GM19324 (cell line): Measurements from ENCODE around the gene HPS4.
A peak's percentile ranks its signal among the peaks of the same experiment; 100 is the strongest.
"Not testable (repeated sequence)": the region's sequence is repeated elsewhere in the genome, so short reads cannot be mapped to it uniquely, and the experiment has no call there.

ENCODE experiments used
- ATAC-seq: cut with Tn5 transposase; IDR thresholded peaks from one replicate; pipeline ENCODE4 v1.9.1; 2021; ENCODE audit warnings: mild to moderate bottlenecking, moderate library complexity; ENCODE audit not compliant: unreplicated experiment, low FRiP score

HPS4 gene

GRCh38 chr22:26483439-26484359 lies at the start of gene HPS4, which contains the start of gene SRRD:
HPS4 (minus strand) TSS chr22:26483783; CDS start chr22:26481762, 2,021 bp downstream.
SRRD (plus strand) TSS chr22:26483877; CDS start chr22:26483891, 14 bp downstream.
- ATAC-seq: peak; percentile 82

DNA sequence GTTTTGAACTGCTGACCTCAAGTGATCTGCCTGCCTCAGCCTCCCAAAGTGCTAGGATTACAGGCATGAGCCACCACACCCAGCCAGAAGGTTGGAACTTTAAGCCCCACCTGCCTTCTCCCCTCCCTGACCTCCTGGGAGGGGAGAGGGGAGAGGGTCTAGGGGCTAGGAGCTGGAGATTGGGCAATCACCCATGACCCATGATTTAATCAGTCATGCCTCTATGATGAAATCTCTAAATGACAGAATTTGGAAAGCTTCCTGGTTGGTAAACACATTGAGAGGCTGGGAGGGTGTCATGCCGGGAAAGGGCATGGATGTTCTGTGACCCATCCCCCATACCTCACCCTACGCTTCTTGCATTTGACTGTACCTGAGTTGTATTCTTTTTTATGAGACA lies 45.8 kb upstream of the HPS4 start:
- ATAC-seq: no peak

GRCh38 chr22:26528518-26528917 lies 44.9 kb upstream of the HPS4 start:
- ATAC-seq: not testable (repeated sequence)

- ATAC-seq: no peak
Measured at GRCh38 chr22:26527574-26528465, 44.2 kb upstream of the HPS4 start.

- no peak for ATAC-seq
Measured at GRCh38 chr22:26527167-26527566, 43.6 kb upstream of the HPS4 start.

DNA sequence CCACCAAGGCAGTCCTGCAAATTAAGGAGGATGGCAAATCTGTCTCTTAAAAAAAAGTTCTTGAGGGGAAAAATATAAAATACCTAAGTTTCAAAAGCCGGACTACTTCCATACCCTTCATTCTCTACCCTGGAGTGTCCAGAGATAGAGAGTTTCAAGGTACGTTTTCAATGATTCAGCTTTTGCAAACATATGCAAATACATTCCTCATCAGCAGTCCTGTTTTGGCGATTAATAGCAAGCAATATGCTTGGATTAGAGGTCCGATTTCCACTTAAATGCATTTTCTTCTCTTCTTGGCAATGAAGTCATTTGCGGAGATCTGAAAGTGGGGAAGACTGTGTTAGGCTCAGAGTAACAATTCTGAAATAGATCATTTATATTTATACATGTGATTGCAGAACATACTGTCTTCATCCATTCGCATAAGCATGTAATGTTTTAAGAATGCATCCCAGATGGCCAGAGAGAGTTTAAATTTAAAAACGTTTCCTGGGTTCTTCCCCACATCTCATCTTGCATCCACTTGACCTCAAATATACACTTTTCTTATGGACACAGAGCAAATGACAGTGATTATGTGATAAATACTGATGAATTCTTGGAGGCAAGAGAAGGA lies 42.5 kb upstream of the HPS4 start:
- no peak for ATAC-seq

- no peak for ATAC-seq
Measured at GRCh38 chr22:26524870-26525269, 41.3 kb upstream of the HPS4 start.

GRCh38 chr22:26522592-26522991 lies 39.0 kb upstream of the HPS4 start:
- no peak for ATAC-seq

GRCh38 chr22:26522012-26522411 lies 38.4 kb upstream of the HPS4 start:
- ATAC-seq: no peak

GRCh38 chr22:26517429-26517828 lies 33.8 kb upstream of the HPS4 start:
- ATAC-seq: no peak

DNA sequence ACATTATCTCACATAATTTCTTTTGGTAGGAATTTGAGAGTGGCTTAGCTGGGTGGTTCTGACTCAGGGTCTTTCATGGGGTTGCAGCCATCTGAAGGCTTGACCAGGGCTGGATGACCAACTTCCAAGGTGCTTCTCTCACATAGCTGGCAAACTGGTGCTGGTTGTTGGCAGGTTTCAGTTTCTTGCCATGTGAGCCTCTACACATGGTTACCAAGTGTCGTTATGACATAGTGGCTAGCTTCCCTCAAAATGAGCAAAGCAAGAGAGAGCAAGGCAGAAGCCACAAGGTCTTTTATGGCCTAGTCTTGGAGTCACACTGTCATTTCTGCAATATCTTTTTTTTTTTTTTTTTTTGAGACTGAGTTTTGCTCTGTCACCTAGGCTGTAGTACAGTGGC lies 32.9 kb upstream of the HPS4 start:
- ATAC-seq: no peak

DNA sequence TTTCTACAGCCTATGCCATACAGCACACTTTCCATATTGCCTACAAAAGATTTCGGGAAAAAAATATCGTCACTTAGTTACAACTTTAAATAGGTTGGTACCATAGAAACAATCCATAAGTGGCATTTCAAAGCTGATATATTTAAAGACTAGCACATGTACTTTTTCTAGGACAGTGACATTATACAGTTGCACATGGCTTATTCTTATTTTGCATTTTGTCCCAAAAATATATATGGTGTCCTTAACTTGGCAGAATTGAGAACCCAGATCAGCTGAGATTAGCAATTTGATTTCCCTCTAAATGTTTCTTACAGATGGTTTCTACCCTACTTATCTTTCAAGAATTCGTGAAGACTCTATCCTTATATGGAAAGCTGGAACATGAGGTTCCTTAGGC lies 32.3 kb upstream of the HPS4 start:
- no peak for ATAC-seq

DNA sequence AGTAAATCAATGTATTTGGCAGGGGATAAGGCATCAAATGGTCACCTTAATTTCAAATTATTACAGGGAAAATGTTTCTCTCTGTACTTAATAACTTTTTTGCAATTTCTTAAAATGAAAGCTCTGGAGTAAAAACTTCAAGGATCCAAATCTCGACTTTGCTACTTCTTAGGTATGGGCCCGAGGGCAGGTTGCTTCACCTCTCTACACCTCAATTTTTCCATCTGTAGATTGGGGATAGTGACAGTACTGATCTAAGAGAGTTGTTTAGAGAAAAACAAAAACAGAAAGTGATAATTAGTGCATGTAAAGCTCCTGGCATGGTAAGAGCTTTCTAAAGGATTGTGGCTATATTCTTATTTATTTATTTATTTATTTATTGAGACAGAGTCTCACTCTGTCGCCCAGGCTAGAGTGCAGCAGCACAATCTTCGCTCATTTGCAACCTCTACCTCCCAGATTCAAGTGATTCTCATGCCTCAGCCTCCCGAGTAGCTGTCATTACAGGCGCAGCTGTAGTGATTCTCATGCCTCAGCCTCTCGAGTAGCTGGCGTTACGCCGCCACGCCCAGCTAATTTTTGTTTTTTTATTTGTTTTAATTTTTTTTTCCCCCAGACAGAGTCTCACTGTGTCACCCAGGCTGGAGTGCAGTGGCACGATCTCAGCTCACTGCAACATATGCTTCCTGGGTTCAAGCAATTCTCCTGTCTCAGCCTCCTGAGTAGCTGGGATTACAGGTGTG lies 31.0 kb upstream of the HPS4 start:
- ATAC-seq: no peak

DNA sequence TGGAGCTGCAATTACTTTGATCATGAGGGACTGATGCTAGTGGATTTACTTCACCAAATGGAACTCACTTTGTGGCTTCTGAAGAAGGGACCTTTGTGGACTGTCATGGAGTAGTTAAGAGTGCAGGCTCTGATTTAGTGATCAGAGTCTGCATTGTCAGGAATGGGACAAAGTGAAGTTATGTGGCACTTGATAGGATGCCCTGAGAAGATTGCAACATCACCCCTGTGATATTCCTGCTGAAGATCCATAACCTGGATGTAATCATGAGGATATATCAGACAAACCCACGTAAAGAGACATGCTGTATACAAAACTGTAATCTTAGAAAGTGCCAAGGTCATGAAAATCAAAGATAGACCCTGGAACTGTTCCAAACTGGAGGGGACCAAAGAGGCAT lies 30.3 kb upstream of the HPS4 start:
- no peak for ATAC-seq

- peak; percentile 94 for ATAC-seq
Measured at GRCh38 chr22:26512149-26512793, 28.7 kb upstream of the HPS4 start, which contains the start of gene TFIP11. TFIP11 (minus strand) TSS chr22:26512473; CDS start chr22:26510272, 2,201 bp downstream.

- no peak for ATAC-seq
Measured at GRCh38 chr22:26508148-26508547, 24.6 kb upstream of the HPS4 start.

DNA sequence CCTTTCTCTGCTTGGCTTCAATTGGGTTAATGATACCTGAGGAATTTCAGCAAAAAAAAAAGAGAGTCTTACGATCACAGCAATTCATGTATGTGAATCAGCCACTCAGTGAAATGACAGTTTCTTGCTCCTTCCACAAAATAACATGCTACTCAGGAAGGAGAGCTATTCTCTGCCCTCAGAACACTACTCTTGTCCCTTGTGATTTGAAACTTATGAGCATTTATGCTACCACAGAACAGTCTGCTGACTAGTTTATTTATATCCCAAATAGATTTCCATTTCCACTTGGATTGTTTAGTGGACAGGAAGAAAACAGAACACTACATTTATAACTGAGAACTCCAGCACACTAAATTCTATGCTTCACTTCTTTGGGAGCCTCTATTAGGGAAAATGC lies 20.2 kb upstream of the HPS4 start:
- no peak for ATAC-seq

DNA sequence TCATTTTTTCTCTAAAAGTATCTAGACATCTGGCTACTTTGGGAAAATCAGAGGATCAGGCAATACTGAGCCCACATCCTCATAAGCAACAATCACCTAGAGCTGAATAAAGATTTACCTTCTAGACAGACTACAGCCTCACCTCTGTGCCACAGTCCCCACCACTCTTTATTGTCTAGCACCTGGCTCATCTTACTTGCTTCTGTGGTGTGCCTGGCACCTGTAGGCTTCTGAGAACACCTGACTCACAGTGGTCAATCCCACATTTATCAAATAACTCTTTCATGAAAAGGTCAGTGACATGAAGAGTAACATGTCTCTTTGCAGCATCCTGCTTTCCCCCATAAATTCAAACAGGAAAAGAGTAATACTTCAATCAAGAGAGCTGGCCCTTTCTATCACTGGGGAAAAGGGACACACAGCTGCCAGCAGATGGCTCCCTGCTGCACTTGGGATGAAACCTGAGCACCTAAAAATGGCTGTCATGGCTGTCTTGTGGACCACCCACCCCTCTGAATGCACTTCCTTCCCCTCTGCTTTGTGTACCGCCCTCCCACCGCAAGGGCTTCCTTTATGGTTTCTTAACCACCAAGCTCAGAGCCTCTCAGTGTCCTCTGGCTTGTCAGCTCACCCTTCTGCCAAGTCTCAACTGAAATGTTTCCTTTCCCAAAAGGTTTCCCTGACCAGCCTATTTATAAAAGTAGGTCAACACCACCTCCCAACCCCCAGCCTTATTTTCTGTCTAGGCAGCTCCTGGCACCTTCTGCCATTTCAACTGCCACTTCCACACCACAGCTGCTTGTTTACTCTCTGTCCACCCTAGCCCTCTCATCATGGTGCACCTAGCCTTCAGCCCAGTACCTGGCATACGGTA lies 19.3 kb upstream of the HPS4 start:
- no peak for ATAC-seq

DNA sequence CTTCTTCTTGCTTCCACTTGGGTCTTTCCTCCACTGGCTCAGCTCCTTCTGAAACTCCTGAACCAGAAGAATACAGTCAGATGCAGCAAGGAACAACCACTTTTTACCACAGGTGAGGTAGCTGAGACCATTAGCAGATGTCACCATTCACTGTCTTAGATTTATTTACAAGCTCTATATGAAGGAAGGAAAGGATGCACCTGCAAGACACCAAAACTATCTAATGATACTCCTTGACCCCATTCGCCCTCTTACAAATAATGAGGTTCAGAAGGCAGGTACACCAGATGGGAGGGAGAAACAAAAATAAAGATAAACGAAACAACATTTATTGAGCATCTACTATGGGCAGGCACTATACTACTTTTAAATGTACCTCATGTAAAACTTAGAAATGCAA lies 18.4 kb upstream of the HPS4 start:
- no peak for ATAC-seq
